Mononuclear cell (primary cell): ENCODE measurements around the gene OSBP2. TPM values are rescaled to one million over a fixed set of nuclear protein-coding genes. Genes with fewer than 3 reads are reported as not detected.
"Not testable (repeated sequence)": the region's sequence is repeated elsewhere in the genome, so short reads cannot be mapped to it uniquely, and the experiment has no call there.

ENCODE experiments used
- H3K27me3 ChIP-seq: 2 replicates; pipeline ENCODE4 v1.6.0; 2011; ENCODE audit warnings: low read length, control low read depth; ENCODE audit not compliant: insufficient read depth
- H3K4me1 ChIP-seq: 2 replicates; pipeline ENCODE4 v1.5.1; 2011; ENCODE audit warnings: mild to moderate bottlenecking, low read length, control low read depth; ENCODE audit not compliant: insufficient read depth
- H3K4me3 ChIP-seq: 2 replicates; pipeline ENCODE4 v1.5.1; 2011; ENCODE audit warnings: mild to moderate bottlenecking, low read length, moderate library complexity
- H3K9me3 ChIP-seq: 2 replicates; pipeline ENCODE4 v1.5.1; 2011; ENCODE audit warnings: low read depth, mild to moderate bottlenecking, control low read depth, low read length
- total RNA-seq: library from RNA; depleted of rRNA; stranded (reverse); fragments of >200 nt; gene quantifications from one replicate; pipeline ENCODE4 v1.2.3, GENCODE V29; 2012

The OSBP2 gene
- total RNA-seq, 1 donor: 3.1 TPM

DNA sequence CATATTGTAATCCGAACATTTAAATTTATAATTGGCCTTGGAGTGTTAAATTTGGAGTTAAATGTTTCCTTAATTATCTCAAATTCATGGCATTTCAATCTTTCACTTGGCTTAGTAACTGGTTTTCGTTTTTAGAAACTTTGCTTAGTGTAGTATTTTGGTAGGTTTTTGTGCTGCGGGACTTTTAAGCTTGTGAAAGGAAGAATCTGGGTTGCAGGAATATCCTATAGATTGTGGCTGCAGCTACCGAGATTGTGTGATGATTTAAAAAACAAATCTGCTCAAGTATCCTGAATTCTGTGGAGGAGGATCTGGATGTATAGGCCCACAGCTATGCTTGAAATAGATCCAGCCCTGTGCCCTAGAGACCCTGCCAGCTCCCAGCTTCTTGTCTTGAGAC, 27.1 kb downstream of the OSBP2 start:
- H3K27me3 ChIP-seq: no peaks in the 10 kb centered on the region
- no peaks in the 10 kb centered on the region for H3K9me3 ChIP-seq
- H3K4me3 ChIP-seq: no peak overlapping the region
- H3K4me1 ChIP-seq: no peaks in the 10 kb centered on the region

GRCh38 chr22:30728826-30729225, 34.2 kb downstream of the OSBP2 start:
- H3K9me3 ChIP-seq: no peaks in the 10 kb centered on the region

GRCh38 chr22:30731658-30732057, 37.0 kb downstream of the OSBP2 start:
- no peaks in the 10 kb centered on the region for H3K27me3 ChIP-seq
- no peaks in the 10 kb centered on the region for H3K4me1 ChIP-seq
- H3K4me3 ChIP-seq: no peak overlapping the region
- H3K9me3 ChIP-seq: no peaks in the 10 kb centered on the region

More at GRCh38 chr22:30728826-30729225, 34.2 kb downstream of the OSBP2 start:
- no peak overlapping the region for H3K4me3 ChIP-seq
- H3K27me3 ChIP-seq: no peaks in the 10 kb centered on the region
- H3K4me1 ChIP-seq: no peaks in the 10 kb centered on the region

- Histone ChIP-seq H3K4me1 (no peaks in the 10 kb centered on the region), H3K4me3 (no peak overlapping the region), H3K9me3 (no peaks in the 10 kb centered on the region), H3K27me3 (no peaks in the 10 kb centered on the region)
Observed at GRCh38 chr22:30732426-30732825, 37.8 kb downstream of the OSBP2 start.

DNA sequence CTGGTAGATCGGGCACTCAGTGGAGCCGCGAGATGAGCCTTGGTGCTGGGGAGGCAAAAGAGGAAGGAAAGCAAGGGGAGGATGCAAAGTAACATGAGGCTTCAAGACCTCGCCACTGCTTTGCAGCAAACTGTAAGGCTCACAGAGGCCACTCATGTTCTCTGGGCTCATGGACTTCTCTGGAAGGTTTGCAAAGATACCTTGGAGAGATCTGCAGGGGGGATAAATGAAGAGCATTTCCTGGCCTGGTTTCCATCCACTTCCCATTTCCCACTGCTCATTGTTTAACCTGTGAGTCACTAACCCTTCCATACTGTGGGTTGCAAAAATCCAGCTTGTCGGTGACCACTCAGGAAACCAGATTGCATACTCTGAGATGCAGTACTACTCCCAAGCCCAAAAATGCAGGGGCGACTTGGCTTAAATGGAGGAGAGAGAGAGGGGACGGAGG, 38.5 kb downstream of the OSBP2 start:
- H3K4me1 ChIP-seq: no peaks in the 10 kb centered on the region
- H3K9me3 ChIP-seq: no peaks in the 10 kb centered on the region
- no peak overlapping the region for H3K4me3 ChIP-seq
- H3K27me3 ChIP-seq: no peaks in the 10 kb centered on the region

DNA sequence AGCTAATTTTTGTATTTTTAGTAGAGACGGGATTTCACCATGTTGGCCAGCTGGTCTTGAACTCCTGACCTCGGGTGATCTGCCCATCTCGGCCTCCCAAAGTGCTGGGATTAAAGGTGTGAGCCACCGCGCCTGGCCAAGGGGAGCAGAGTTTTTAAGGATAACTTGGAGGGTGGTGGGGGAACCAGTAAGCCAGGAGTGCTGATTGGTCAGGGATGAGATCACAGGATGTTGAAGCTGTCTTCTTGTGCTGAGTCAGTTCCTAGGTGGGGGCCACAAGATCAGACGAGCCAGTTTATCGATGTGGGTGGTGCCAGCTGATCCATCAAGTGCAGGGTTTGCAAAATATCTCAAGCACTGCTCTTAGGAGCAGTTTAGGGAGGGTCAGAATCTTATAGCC, 45.3 kb downstream of the OSBP2 start:
- H3K27me3 ChIP-seq, H3K4me1 ChIP-seq, H3K9me3 ChIP-seq, H3K4me3 ChIP-seq: not testable (repeated sequence)

GRCh38 chr22:30740511-30740910, 45.8 kb downstream of the OSBP2 start:
- not testable (repeated sequence) for H3K4me3 ChIP-seq, H3K27me3 ChIP-seq, H3K4me1 ChIP-seq, H3K9me3 ChIP-seq

- H3K27me3 ChIP-seq: no peaks in the 10 kb centered on the region
- no peaks in the 10 kb centered on the region for H3K9me3 ChIP-seq
- no peaks in the 10 kb centered on the region for H3K4me1 ChIP-seq
- no peak overlapping the region for H3K4me3 ChIP-seq
Observed at GRCh38 chr22:30742291-30743256, 47.9 kb downstream of the OSBP2 start.

GRCh38 chr22:30743257-30744020, 48.8 kb downstream of the OSBP2 start:
- Histone ChIP-seq H3K9me3 (no peaks in the 10 kb centered on the region), H3K27me3 (no peaks in the 10 kb centered on the region), H3K4me1 (no peaks in the 10 kb centered on the region), H3K4me3 (no peak overlapping the region)

DNA sequence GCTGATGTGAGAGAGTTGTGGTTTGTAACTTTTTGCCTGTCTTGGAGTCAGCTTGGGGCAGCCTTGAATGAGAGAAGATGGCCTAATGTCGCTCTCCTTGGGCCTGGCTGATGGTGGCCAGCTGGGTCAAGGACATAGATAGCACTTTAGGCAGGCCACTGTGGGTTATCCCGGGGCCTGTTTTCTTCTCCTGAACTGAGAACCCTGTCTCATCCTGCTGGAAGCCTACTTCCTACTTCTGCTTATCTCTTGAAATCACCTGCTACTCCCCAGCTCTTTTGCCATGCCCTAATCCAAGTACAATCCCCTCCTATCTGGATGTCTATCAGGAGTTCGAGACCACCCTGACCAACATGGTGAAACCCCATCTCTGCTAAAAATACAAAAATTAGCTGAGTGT, 49.5 kb downstream of the OSBP2 start:
- no peak overlapping the region for H3K4me3 ChIP-seq

GRCh38 chr22:30747493-30747892, 52.8 kb downstream of the OSBP2 start:
- no peak overlapping the region for H3K4me3 ChIP-seq
- no peaks in the 10 kb centered on the region for H3K9me3 ChIP-seq

More for the DNA sequence above, 49.5 kb downstream of the OSBP2 start:
- no peaks in the 10 kb centered on the region for H3K9me3 ChIP-seq
- no peaks in the 10 kb centered on the region for H3K27me3 ChIP-seq
- H3K4me1 ChIP-seq: no peaks in the 10 kb centered on the region

GRCh38 chr22:30749272-30749671, 54.6 kb downstream of the OSBP2 start:
- Histone ChIP-seq H3K27me3 (no peaks in the 10 kb centered on the region), H3K4me1 (no peaks in the 10 kb centered on the region), H3K4me3 (no peak overlapping the region), H3K9me3 (no peaks in the 10 kb centered on the region)

More at GRCh38 chr22:30747493-30747892, 52.8 kb downstream of the OSBP2 start:
- Histone ChIP-seq H3K27me3 (no peaks in the 10 kb centered on the region), H3K4me1 (no peaks in the 10 kb centered on the region)

DNA sequence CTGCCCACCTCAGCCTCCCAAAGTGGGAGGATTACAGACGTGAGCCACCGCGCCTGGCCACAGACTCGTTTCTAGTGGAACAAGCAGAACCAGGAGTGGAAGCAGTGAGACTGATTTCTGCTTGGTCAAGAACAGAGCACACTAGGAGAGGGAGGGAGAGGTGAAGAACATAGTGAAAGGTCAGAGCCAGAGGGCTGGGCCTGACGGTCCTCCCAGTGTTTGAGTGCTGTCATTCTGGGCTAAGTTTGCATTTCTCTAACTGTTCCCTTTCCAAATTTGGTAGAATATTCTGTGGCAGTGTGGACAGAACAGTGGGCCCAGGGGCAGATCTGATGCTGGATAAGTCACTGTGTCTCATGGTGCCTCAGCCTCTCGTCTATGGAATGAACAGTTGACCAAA, 55.2 kb downstream of the OSBP2 start:
- Histone ChIP-seq H3K9me3 (no peaks in the 10 kb centered on the region), H3K27me3 (no peaks in the 10 kb centered on the region), H3K4me3 (no peak overlapping the region), H3K4me1 (no peaks in the 10 kb centered on the region)

- Histone ChIP-seq H3K9me3 (no peaks in the 10 kb centered on the region), H3K27me3 (no peaks in the 10 kb centered on the region), H3K4me1 (no peaks in the 10 kb centered on the region), H3K4me3 (no peak overlapping the region)
Observed at GRCh38 chr22:30751529-30751928, 56.9 kb downstream of the OSBP2 start.

- Histone ChIP-seq H3K4me3 (no peak overlapping the region), H3K27me3 (no peaks in the 10 kb centered on the region), H3K4me1 (no peaks in the 10 kb centered on the region), H3K9me3 (no peaks in the 10 kb centered on the region)
Observed at GRCh38 chr22:30752771-30753170, 58.1 kb downstream of the OSBP2 start.
